HEK293T (cell line): ENCODE measurements around the gene PPM1J.
A peak's percentile ranks its signal among the peaks of the same experiment; 100 is the strongest.

Experiments
- BHLHE40 ChIP-seq: fragments of 450-650 bp; IDR thresholded peaks from 2 replicates; pipeline ENCODE4 v1.6.1; 2016; ENCODE audit warnings: mild to moderate bottlenecking, moderate library complexity, borderline replicate concordance
- CTBP1 ChIP-seq: fragments of 450-650 bp; IDR thresholded peaks from 2 replicates; pipeline ENCODE4 v1.6.1; 2016; ENCODE audit warnings: borderline replicate concordance
- ELF4 ChIP-seq: fragments of 450-650 bp; IDR thresholded peaks from 2 replicates; pipeline ENCODE4 v1.6.1; 2017; ENCODE audit warnings: antibody characterized with exemption
- FOXA1 ChIP-seq: fragments of 450-650 bp; IDR thresholded peaks from 2 replicates; pipeline ENCODE4 v1.6.1; 2016; ENCODE audit warnings: mild to moderate bottlenecking
- FOXK2 ChIP-seq: fragments of 450-650 bp; IDR thresholded peaks from 2 replicates; pipeline ENCODE4 v1.6.1; 2016; ENCODE audit warnings: mild to moderate bottlenecking
- FOXM1 ChIP-seq: fragments of 450-650 bp; IDR thresholded peaks from 2 replicates; pipeline ENCODE4 v1.6.1; 2017; ENCODE audit warnings: mild to moderate bottlenecking, borderline replicate concordance
- HDGF ChIP-seq: fragments of 450-650 bp; IDR thresholded peaks from 2 replicates; pipeline ENCODE4 v1.6.1; 2017; ENCODE audit warnings: antibody characterized with exemption, borderline replicate concordance
- LEF1 ChIP-seq: fragments of 450-650 bp; IDR thresholded peaks from 2 replicates; pipeline ENCODE4 v1.6.1; 2017; ENCODE audit warnings: mild to moderate bottlenecking, borderline replicate concordance
- NFRKB ChIP-seq: fragments of 450-650 bp; IDR thresholded peaks from 2 replicates; pipeline ENCODE4 v1.6.1; 2016; ENCODE audit warnings: mild to moderate bottlenecking, moderate library complexity
- SP1 ChIP-seq: fragments of 450-650 bp; IDR thresholded peaks from 2 replicates; pipeline ENCODE4 v1.6.1; 2017
- SUZ12 ChIP-seq: fragments of 450-650 bp; IDR thresholded peaks from 2 replicates; pipeline ENCODE4 v1.6.1; 2016; ENCODE audit warnings: mild to moderate bottlenecking
- TARDBP ChIP-seq: fragments of 450-650 bp; IDR thresholded peaks from 2 replicates; pipeline ENCODE4 v1.6.1; 2016
- ZNF384 ChIP-seq: fragments of 450-650 bp; IDR thresholded peaks from 2 replicates; pipeline ENCODE4 v1.6.1; 2016

GRCh38 chr1:112674986-112675727 lies 40.0 kb downstream of the PPM1J start:
- TF ChIP-seq SP1 (no peak), FOXM1 (peak; percentile 50; the same call in 1 of the 2 replicates), SUZ12 (no peak), FOXA1 (no peak), HDGF (no peak), NFRKB (no peak), ELF4 (no peak), ZNF384 (no peak), CTBP1 (no peak), FOXK2 (no peak), LEF1 (0 out of 2 replicates have a peak, but pooled peaks have one; percentile 52), TARDBP (no peak), BHLHE40 (no peak)
